NCI-H69 (cell line): Measurements from ENCODE around the gene PARP14.
"Not testable (repeated sequence)": the region's sequence is repeated elsewhere in the genome, so short reads cannot be mapped to it uniquely, and the experiment has no call there.

Experiments
- DNase-seq: peaks from one replicate; lab custom pipeline; 2025; lab: John Stamatoyannopoulos, UW

PARP14 gene

DNA sequence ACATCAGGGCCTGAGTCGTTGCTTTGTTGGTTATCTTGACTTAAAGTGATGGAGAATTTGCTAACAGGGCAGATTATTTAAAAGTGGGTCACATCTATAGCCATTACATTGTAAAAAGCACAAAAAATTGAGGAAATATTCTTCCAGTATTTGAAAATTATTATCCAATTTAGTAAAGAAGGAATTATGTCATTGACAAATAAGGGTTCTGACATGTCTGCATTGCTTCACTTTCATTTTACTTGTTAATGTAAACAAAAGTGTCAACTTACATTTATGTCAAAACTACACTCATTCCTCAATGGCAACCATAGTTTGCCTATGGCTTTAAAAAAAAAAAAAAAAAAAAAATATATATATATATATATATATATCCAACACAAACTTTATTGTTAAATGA is 3.4 kb upstream of the PARP14 start:
- no peak for DNase-seq

DNA sequence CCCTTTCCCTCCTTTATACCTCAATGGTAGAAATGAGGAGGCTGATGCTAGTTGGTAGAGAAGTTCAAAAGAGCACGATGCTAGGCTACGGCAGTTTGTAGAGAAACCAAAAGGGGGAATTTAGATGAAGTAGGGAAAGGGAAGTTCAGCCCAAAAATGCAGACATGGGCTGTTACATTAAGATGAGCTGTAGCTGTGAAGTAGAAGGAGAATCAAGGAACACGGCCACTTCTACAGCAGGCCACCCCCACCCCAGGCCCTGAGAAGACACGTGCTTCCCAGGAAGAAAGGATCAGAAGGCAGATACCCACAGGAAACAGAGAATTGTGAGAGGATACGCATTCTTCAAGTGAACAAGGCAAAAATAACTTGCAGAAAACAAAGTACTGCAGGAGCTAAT is 2.1 kb upstream of the PARP14 start:
- no peak for DNase-seq

GRCh38 chr3:122679085-122679881 is 1.4 kb upstream of the PARP14 start:
- DNase-seq = peak; percentile 65

DNA sequence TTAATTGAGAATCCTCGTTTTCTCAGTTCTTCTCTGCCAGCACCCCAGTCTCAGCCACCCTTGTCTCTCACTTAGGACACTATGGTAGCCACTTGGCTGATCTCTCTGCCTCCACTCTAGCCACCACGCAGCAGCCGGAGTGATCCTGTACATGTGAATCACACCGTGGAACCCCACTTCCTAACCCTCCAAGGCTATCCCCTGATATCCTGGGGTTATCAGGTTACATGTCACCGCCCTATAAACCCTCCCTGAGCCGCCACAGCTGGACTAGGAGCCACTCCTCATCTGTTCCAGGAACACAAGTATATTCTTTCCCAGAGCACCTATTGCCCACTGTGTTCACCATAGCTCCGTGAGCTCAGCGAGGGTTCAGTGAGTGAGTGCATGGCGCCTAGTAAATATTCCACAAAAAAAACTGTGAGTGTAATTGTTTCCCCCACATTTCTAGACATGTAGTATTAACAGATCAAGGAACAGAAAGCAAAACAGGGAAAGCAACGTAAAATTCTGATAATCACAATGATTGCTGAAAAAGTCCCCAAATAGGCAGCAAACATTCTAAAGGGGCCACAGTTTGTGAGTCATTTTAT is 661 bp upstream of the PARP14 start:
- peak; percentile 38 for DNase-seq

DNA sequence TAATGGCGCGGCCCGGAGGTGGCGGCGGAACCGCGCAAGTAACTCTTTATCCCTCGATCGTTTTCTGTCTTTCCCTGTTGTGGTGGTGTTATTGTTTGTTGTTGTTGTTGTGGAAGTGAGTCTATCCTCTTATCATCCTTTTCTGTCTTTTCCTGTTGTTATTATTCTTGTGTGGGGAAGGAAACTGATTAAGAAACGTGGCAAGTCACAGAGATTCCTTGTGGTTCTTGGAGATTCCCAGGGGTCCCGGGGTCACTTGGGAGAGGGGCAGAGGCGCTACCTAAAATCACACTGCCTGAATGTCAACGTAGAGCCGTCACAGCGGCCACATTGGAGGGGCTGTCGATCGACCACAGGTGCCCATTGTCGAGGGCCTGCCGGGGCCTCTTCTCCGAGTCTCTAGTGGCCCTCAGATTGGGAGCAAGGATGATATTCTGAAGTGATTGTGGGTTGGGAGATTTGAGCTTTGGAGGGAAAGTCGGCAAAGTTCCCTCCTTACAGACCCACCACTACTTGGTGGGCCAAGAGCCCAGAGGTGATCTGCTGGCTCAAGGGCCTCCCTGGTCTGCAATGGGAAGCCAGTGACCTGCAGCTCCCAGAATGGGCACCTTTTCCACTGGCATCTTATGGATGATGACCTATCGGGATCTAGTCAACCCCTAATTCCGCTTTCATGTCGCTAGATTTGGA is 790 bp downstream of the PARP14 start:
- no peak for DNase-seq

- no peak for DNase-seq
These were observed 1.4 kb downstream of the PARP14 start for GRCh38 chr3:122681974-122682409.

DNA sequence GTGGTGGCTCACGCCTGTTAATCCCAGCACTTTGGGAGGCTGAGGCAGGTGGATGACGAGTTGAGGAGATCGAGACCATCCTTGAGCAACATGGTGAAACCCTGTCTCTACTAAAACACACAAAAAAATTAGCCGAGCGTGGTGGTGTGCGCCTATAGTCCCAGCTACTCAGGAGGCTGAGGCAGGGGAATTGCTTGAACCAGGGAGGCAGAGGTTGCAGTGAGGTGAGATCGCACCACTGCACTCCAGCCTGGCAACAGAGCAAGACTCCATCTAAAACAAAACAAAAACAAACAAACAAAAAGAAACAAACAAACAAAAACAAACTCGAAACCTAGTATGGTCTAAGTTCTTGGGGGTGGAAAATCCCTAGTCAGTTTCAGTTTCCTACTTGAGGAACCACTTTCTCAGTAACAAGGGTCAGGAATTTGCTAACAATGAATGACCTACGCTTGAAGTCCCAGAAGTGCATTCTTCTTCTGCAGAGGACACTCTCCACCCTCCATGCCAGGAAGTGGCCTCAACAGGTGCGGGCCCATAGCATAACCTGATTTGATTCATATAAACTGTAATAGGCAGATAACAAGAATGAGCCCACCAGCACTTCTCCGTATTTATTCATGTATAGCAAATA is 2.3 kb downstream of the PARP14 start:
- DNase-seq = not testable (repeated sequence)

DNA sequence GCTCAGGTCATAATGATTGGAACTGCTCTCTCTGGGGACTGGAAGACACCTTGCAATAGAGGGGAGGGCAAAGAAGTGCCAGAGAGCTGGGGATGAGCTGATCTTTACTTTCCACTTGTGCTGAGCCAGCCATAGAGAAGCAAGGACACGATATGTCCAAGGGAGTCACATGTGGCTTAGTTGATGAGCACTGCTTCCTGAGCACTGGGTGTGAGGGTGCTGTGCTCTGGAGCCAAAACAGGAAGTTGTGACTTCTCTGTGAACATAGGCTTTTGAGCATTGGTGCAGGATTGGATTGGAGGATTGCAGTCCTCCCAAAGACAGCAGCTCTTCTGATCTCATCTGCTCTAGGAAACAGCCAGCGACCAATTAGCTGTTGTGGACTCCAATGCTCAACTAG is 6.7 kb downstream of the PARP14 start:
- DNase-seq = no peak

DNA sequence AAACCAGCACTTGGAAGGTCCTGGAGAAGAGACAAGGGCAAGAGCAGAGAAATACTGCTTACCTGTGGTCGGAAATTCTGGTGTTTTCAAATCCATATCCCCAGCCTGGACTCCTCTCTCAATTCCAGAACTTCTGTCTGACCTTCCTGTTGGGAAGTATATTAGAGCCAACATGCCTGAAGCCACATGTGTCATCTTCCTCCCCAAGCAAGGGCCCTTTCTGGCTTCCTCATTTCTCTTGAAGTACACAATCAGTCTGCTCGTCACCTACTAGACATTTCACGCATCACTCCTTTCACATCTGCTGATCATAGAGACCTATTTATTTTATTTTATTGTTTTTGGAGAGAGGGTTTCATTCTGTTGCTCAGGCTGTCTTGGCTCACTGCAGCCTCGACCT is 8.4 kb downstream of the PARP14 start:
- no peak for DNase-seq

GRCh38 chr3:122689587-122689986 is 8.9 kb downstream of the PARP14 start:
- no peak for DNase-seq

DNA sequence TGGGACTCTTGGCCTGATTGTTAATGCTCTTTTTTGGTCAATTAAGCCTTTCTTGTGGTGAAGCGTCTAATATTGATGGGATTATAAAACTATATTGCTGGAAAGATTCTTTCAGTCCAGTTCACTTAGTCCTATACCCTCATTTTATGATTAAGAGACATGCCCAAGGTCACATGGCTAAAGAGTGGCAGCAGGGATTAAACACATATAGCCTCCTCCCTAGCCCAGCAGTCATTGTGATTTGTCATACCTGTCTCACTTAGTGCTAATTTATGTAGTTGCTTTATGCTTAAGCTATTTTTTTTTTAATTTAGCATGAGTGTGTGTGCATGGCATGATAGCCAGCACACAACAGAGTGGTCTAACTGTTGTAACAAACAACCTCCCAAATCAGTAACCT is 9.5 kb downstream of the PARP14 start:
- DNase-seq = no peak

GRCh38 chr3:122691195-122691594 is 10.6 kb downstream of the PARP14 start:
- DNase-seq = peak; percentile 70

DNA sequence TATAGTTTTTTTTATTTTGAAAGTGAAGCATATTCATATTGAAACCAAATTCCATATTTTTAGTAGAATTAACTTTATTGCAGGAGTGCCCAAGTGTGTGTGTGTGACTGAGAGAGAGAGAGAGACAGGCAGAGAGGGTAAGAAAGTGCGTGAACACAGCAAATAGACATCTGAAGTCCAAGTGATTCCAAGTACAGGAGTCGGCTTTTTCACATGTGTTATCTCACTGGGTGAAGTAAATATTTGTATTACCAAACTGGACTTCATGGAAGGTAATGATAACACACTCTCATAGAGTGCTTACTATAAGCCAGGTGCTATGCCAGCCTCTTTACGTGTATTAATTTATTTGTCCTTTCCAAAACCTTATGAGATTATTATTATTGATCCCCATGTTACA is 12.0 kb downstream of the PARP14 start:
- no peak for DNase-seq

GRCh38 chr3:122694966-122695365 is 14.3 kb downstream of the PARP14 start:
- no peak for DNase-seq

- DNase-seq = no peak
These were observed 15.4 kb downstream of the PARP14 start for GRCh38 chr3:122695927-122696561.

DNA sequence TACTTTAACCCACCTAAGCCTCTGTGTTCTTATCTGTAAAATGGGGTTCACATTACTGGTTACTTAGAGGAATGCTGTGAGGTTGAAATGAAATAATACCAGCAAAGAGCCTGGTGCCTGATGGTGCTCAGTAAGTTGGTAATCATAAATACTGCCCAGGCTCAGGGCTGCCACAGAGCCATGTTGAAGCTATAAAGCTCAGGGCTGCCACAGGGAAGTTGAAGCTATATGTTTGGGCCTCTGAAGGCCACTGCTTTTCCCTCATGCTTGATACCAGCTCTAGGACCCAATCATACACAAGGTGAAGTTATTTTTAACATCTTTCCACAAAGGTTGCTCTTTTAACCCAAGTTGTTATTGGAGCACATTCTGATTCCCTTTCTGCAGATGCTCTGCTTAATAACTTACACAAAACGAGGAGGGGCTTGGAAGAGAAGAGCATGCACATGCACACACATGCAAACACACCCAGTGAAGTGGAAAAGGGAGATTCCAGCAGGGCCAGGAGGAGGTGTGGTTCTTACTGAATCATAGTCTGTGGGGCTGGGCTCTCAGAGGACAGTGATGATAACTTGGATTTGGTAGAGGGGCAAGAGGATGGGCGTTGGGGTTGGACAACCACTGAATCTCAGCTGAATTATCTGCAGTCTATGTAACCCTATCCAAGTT is 17.4 kb downstream of the PARP14 start:
- no peak for DNase-seq

DNA sequence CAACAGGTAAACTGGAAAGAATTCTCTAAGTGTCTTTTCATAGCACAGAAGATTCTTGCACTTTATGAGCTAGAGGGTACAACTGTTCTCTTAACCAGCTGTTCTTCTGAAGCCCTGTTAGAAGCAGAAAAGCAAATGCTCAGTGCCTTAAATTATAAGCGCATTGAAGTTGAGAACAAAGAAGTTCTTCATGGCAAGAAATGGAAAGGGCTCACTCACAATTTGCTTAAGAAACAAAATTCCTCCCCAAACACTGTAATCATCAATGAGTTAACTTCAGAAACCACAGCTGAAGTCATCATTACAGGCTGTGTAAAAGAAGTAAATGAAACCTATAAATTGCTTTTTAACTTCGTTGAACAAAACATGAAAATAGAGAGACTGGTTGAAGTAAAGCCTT is 19.6 kb downstream of the PARP14 start:
- DNase-seq = no peak

- DNase-seq = no peak
These were observed 24.7 kb downstream of the PARP14 start for GRCh38 chr3:122705379-122705778.

GRCh38 chr3:122710616-122711251 is 30.1 kb downstream of the PARP14 start:
- DNase-seq = not testable (repeated sequence)

DNA sequence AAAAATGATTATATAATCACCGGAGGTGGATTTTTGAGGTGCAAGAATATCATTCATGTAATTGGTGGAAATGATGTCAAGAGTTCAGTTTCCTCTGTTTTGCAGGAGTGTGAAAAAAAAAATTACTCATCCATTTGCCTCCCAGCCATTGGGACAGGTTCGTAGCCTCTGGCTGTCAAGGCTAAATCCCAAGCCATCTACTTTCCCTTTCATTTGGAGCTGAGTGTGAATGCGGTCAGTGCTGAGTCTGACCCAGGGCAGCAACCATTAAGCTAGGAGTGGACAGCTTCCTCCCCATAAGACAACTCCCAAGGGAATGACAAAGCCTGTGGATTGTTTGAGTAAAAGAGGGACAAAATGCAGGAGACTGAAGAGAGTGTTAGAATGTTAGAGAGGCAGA is 33.6 kb downstream of the PARP14 start:
- no peak for DNase-seq

GRCh38 chr3:122716667-122717066 is 36.0 kb downstream of the PARP14 start:
- DNase-seq = no peak
